ENCODE measurements around the gene SPECC1. TPM values are rescaled to one million over a fixed set of nuclear protein-coding genes. Genes with fewer than 3 reads are reported as not detected.

Gene SPECC1
- total RNA-seq, 1 experiment from 2014 or later = 103 TPM

DNA sequence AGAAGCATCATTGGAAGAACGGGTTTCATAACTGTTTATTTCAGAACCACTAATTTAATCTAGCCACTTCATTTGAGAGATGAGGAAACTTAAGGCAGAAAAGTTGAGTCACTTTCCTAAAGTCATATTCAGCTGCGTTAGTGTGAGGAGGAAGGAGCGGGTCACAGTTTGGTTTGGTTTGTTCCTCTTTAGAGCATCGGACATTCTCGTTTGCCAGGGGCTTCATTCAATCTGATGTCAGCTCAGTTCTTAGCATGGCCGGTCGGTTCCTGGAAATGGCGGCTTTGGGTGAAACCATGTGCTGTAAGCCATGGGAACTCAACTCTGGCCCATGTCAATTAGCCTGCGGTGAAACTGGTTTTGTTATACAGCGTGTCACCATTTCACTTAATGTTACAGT lies 271.7 kb downstream of the SPECC1 start:
- TF ChIP-seq, protein P1, sequence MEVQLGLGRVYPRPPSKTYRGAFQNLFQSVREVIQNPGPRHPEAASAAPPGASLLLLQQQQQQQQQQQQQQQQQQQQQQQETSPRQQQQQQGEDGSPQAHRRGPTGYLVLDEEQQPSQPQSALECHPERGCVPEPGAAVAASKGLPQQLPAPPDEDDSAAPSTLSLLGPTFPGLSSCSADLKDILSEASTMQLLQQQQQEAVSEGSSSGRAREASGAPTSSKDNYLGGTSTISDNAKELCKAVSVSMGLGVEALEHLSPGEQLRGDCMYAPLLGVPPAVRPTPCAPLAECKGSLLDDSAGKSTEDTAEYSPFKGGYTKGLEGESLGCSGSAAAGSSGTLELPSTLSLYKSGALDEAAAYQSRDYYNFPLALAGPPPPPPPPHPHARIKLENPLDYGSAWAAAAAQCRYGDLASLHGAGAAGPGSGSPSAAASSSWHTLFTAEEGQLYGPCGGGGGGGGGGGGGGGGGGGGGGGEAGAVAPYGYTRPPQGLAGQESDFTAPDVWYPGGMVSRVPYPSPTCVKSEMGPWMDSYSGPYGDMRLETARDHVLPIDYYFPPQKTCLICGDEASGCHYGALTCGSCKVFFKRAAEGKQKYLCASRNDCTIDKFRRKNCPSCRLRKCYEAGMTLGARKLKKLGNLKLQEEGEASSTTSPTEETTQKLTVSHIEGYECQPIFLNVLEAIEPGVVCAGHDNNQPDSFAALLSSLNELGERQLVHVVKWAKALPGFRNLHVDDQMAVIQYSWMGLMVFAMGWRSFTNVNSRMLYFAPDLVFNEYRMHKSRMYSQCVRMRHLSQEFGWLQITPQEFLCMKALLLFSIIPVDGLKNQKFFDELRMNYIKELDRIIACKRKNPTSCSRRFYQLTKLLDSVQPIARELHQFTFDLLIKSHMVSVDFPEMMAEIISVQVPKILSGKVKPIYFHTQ (CRISPR knock-in tag; IDR thresholded peaks at IDR 0.05) = no peak
- TF ChIP-seq ZNF671 (CRISPR knock-in tag; IDR thresholded peaks at IDR 0.05) (no peak), CBFB (CRISPR knock-in tag; IDR thresholded peaks at IDR 0.05; ENCODE audit: low read depth) (no peak), HMGA2 (CRISPR knock-in tag; IDR thresholded peaks at IDR 0.05) (no peak), NR2C2 (CRISPR knock-in tag; IDR thresholded peaks at IDR 0.05) (no peak), ZNF317 (CRISPR knock-in tag; IDR thresholded peaks at IDR 0.05; ENCODE audit: borderline replicate concordance, low read depth) (no peak), MXD4 (CRISPR knock-in tag; IDR thresholded peaks at IDR 0.05; ENCODE audit: borderline replicate concordance) (no peak), ATF1 (CRISPR knock-in tag; IDR thresholded peaks at IDR 0.05) (no peak), ZNF423 (CRISPR knock-in tag; IDR thresholded peaks at IDR 0.05) (no peak), ETV6 (CRISPR knock-in tag; IDR thresholded peaks at IDR 0.05) (no peak), NFATC4 (CRISPR knock-in tag; IDR thresholded peaks at IDR 0.05) (no peak)
- TF ChIP-seq, protein P2, sequence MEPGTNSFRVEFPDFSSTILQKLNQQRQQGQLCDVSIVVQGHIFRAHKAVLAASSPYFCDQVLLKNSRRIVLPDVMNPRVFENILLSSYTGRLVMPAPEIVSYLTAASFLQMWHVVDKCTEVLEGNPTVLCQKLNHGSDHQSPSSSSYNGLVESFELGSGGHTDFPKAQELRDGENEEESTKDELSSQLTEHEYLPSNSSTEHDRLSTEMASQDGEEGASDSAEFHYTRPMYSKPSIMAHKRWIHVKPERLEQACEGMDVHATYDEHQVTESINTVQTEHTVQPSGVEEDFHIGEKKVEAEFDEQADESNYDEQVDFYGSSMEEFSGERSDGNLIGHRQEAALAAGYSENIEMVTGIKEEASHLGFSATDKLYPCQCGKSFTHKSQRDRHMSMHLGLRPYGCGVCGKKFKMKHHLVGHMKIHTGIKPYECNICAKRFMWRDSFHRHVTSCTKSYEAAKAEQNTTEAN (CRISPR knock-in tag; IDR thresholded peaks at IDR 0.05) = no peak
- TF ChIP-seq, protein P3, sequence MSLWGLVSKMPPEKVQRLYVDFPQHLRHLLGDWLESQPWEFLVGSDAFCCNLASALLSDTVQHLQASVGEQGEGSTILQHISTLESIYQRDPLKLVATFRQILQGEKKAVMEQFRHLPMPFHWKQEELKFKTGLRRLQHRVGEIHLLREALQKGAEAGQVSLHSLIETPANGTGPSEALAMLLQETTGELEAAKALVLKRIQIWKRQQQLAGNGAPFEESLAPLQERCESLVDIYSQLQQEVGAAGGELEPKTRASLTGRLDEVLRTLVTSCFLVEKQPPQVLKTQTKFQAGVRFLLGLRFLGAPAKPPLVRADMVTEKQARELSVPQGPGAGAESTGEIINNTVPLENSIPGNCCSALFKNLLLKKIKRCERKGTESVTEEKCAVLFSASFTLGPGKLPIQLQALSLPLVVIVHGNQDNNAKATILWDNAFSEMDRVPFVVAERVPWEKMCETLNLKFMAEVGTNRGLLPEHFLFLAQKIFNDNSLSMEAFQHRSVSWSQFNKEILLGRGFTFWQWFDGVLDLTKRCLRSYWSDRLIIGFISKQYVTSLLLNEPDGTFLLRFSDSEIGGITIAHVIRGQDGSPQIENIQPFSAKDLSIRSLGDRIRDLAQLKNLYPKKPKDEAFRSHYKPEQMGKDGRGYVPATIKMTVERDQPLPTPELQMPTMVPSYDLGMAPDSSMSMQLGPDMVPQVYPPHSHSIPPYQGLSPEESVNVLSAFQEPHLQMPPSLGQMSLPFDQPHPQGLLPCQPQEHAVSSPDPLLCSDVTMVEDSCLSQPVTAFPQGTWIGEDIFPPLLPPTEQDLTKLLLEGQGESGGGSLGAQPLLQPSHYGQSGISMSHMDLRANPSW (CRISPR knock-in tag; conservative IDR thresholded peaks at IDR 0.05; ENCODE audit: low read depth) = no peak
- TF ChIP-seq, protein P4, sequence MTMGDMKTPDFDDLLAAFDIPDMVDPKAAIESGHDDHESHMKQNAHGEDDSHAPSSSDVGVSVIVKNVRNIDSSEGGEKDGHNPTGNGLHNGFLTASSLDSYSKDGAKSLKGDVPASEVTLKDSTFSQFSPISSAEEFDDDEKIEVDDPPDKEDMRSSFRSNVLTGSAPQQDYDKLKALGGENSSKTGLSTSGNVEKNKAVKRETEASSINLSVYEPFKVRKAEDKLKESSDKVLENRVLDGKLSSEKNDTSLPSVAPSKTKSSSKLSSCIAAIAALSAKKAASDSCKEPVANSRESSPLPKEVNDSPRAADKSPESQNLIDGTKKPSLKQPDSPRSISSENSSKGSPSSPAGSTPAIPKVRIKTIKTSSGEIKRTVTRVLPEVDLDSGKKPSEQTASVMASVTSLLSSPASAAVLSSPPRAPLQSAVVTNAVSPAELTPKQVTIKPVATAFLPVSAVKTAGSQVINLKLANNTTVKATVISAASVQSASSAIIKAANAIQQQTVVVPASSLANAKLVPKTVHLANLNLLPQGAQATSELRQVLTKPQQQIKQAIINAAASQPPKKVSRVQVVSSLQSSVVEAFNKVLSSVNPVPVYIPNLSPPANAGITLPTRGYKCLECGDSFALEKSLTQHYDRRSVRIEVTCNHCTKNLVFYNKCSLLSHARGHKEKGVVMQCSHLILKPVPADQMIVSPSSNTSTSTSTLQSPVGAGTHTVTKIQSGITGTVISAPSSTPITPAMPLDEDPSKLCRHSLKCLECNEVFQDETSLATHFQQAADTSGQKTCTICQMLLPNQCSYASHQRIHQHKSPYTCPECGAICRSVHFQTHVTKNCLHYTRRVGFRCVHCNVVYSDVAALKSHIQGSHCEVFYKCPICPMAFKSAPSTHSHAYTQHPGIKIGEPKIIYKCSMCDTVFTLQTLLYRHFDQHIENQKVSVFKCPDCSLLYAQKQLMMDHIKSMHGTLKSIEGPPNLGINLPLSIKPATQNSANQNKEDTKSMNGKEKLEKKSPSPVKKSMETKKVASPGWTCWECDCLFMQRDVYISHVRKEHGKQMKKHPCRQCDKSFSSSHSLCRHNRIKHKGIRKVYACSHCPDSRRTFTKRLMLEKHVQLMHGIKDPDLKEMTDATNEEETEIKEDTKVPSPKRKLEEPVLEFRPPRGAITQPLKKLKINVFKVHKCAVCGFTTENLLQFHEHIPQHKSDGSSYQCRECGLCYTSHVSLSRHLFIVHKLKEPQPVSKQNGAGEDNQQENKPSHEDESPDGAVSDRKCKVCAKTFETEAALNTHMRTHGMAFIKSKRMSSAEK (CRISPR knock-in tag; IDR thresholded peaks at IDR 0.05; ENCODE audit: borderline replicate concordance) = no peak
- TF ChIP-seq, protein P5, sequence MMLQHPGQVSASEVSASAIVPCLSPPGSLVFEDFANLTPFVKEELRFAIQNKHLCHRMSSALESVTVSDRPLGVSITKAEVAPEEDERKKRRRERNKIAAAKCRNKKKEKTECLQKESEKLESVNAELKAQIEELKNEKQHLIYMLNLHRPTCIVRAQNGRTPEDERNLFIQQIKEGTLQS (CRISPR knock-in tag; conservative IDR thresholded peaks at IDR 0.05) = no peak
- TF ChIP-seq, protein P6, sequence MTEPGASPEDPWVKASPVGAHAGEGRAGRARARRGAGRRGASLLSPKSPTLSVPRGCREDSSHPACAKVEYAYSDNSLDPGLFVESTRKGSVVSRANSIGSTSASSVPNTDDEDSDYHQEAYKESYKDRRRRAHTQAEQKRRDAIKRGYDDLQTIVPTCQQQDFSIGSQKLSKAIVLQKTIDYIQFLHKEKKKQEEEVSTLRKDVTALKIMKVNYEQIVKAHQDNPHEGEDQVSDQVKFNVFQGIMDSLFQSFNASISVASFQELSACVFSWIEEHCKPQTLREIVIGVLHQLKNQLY (CRISPR knock-in tag; IDR thresholded peaks at IDR 0.05) = no peak
- Mint-ChIP-seq H3K4me1 (0 out of 2 replicates have a peak, but pooled peaks cover 2% of the 10 kb centered on the region), H3K27ac (no peak overlapping the region), H3K4me3 (no peak overlapping the region), H3K9me3 (no peaks in the 10 kb centered on the region), H3K36me3 (peaks cover 9% of the 10 kb centered on the region; the same call in 1 of the 2 replicates), H3K27me3 (ENCODE audit: low read depth) (no peaks in the 10 kb centered on the region)
- POLR2A ChIA-PET = no interaction called here
- CTCF ChIA-PET = no interaction called here
- ATAC-seq (no peak), DNase-seq (ENCODE audit: low spot score) (no peak)
